Neural progenitor cell (in vitro differentiated cells): Measurements from ENCODE around the gene GPR132. TPM values are rescaled to one million over a fixed set of nuclear protein-coding genes. Genes with fewer than 3 reads are reported as not detected.
A peak's percentile ranks its signal among the peaks of the same experiment; 100 is the strongest.

Source experiments
- DNase-seq: peaks from one replicate; pipeline ENCODE4 v3.0.0-alpha.2; 2016; ENCODE audit warnings: low spot score
- H2AFZ ChIP-seq: fragments of 200-600 bp; sonication (generic); replicated peaks from 2 replicates; pipeline ENCODE4 v1.6.1; 2016; ENCODE audit warnings: antibody characterized with exemption
- H3F3A ChIP-seq: fragments of 200-600 bp; sonication (generic); 2 replicates; pipeline ENCODE4 v1.6.1; 2016; ENCODE audit warnings: antibody characterized with exemption, low read depth
- H3K27ac ChIP-seq: fragments of 200-600 bp; sonication (generic); 2 replicates; pipeline ENCODE4 v1.5.1; 2016; ENCODE audit warnings: mild to moderate bottlenecking
- H3K27me3 ChIP-seq: fragments of 200-600 bp; sonication (generic); 2 replicates; pipeline ENCODE4 v1.6.1; 2016; ENCODE audit warnings: mild to moderate bottlenecking, moderate library complexity
- H3K36me3 ChIP-seq: fragments of 200-600 bp; sonication (generic); 2 replicates; pipeline ENCODE4 v1.5.1; 2016
- H3K4me1 ChIP-seq: fragments of 200-600 bp; sonication (generic); 2 replicates; pipeline ENCODE4 v1.6.1; 2016; ENCODE audit warnings: mixed run types
- H3K4me2 ChIP-seq: fragments of 200-600 bp; sonication (generic); 2 replicates; pipeline ENCODE4 v1.6.1; 2016
- H3K4me3 ChIP-seq: fragments of 200-600 bp; sonication (generic); 2 replicates; pipeline ENCODE4 v1.5.1; 2016
- H3K79me2 ChIP-seq: fragments of 200-600 bp; sonication (generic); 2 replicates; pipeline ENCODE4 v1.6.1; 2016; ENCODE audit warnings: low read depth
- H3K9ac ChIP-seq: fragments of 200-600 bp; sonication (generic); 2 replicates; pipeline ENCODE4 v1.6.1; 2016
- H3K9me3 ChIP-seq: fragments of 200-600 bp; sonication (generic); 2 replicates; pipeline ENCODE4 v1.5.1; 2016; ENCODE audit warnings: low read depth
- H4K20me1 ChIP-seq: fragments of 200-600 bp; sonication (generic); 2 replicates; pipeline ENCODE4 v1.6.1; 2016; ENCODE audit warnings: low read depth
- H3K27ac Mint-ChIP-seq: 3 replicates; pipeline ENCODE4 v1.8.0; 2021; ENCODE audit warnings: mixed read lengths
- H3K27me3 Mint-ChIP-seq: 2 replicates; pipeline ENCODE4 v1.8.0; 2022; ENCODE audit warnings: low read depth, mild to moderate bottlenecking, inconsistent platforms, moderate library complexity, mixed read lengths; ENCODE audit not compliant: insufficient read depth
- H3K36me3 Mint-ChIP-seq: 3 replicates; pipeline ENCODE4 v1.8.0; 2021; ENCODE audit warnings: mixed read lengths
- H3K4me1 Mint-ChIP-seq: 3 replicates; pipeline ENCODE4 v1.8.0; 2021; ENCODE audit warnings: mixed read lengths
- H3K4me3 Mint-ChIP-seq: 3 replicates; pipeline ENCODE4 v1.8.0; 2021; ENCODE audit warnings: mild to moderate bottlenecking, moderate library complexity, mixed read lengths
- H3K9me3 Mint-ChIP-seq: 3 replicates; pipeline ENCODE4 v1.8.0; 2020; ENCODE audit warnings: mixed read lengths
- EZH2 ChIP-seq: fragments of 200-600 bp; sonication (generic); IDR thresholded peaks from 2 replicates; pipeline ENCODE4 v1.6.1; 2017; ENCODE audit warnings: antibody characterized with exemption, mild to moderate bottlenecking, moderate library complexity
- EZH2phosphoT487 ChIP-seq: fragments of 200-600 bp; sonication (generic); IDR thresholded peaks from 2 replicates; pipeline ENCODE4 v1.6.1; 2017; ENCODE audit warnings: antibody characterized with exemption
- total RNA-seq: library from RNA; depleted of rRNA; stranded (reverse); fragments of >200 nt; gene quantifications from 2 replicates; pipeline ENCODE4 v1.2.3, GENCODE V29; 2015; ENCODE audit warnings: low replicate concordance
- TF ChIP-seq, protein P1 (sequence below): fragments of 200-600 bp; sonication (generic); IDR thresholded peaks from 2 replicates; pipeline ENCODE4 v1.5.1; 2017; ENCODE audit warnings: antibody characterized with exemption, mild to moderate bottlenecking

GPR132 gene
- total RNA-seq, 1 donor from 2014 or later = 0.51 TPM

DNA sequence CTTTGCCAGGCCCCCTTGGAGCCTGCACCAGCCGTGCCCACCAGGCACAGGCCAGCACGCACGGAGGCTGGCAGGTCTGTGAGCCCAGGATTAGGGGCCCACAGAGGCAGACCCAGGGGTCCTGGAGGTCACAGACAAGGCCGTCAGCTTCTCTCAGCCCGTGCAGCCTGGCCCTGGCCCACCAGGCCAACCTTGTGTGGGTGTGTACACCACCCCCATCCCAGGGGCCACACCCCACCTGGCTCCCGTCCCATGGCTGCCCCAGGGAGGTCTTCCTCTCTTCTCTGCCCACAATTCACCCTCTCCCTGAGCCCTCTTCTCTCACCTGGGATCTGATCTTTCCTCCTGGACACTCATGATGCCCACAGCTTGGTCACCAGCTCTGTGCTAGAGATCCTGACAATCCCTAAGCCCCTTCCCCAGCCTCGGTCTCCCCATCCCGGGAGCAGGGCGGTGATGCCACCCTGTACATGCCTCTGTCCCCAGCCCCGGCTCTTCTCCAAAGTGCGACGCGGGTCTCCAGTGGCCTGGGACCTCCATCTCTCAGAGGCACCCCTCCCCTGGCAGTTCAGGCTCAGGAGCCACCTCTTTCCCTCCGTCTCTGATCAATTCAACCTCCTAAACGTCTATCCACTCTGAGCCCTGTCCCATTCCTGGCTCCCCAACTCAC is 31.1 kb upstream of the GPR132 start:
- Mint-ChIP-seq H3K4me1 (peaks cover 5% of the 10 kb centered on the region), H3K9me3 (peaks cover 19% of the 10 kb centered on the region), H3K27ac (no peak overlapping the region), H3K36me3 (no peaks in the 10 kb centered on the region), H3K27me3 (peaks cover 15% of the 10 kb centered on the region), H3K4me3 (no peak overlapping the region)
- no peak overlapping the region for H3K4me2 ChIP-seq
- H3K36me3 ChIP-seq = no peaks in the 10 kb centered on the region
- peaks cover 12% of the 10 kb centered on the region for H3F3A ChIP-seq
- DNase-seq = no peak
- no peak overlapping the region for H3K4me3 ChIP-seq
- H4K20me1 ChIP-seq = peaks cover 5% of the 10 kb centered on the region
- H3K9me3 ChIP-seq = no peaks in the 10 kb centered on the region
- H3K4me1 ChIP-seq = peaks cover 6% of the 10 kb centered on the region
- no peak overlapping the region for H3K9ac ChIP-seq
- no peak overlapping the region for H2AFZ ChIP-seq
- peaks cover 36% of the 10 kb centered on the region for H3K27me3 ChIP-seq
- TF ChIP-seq, protein P1, sequence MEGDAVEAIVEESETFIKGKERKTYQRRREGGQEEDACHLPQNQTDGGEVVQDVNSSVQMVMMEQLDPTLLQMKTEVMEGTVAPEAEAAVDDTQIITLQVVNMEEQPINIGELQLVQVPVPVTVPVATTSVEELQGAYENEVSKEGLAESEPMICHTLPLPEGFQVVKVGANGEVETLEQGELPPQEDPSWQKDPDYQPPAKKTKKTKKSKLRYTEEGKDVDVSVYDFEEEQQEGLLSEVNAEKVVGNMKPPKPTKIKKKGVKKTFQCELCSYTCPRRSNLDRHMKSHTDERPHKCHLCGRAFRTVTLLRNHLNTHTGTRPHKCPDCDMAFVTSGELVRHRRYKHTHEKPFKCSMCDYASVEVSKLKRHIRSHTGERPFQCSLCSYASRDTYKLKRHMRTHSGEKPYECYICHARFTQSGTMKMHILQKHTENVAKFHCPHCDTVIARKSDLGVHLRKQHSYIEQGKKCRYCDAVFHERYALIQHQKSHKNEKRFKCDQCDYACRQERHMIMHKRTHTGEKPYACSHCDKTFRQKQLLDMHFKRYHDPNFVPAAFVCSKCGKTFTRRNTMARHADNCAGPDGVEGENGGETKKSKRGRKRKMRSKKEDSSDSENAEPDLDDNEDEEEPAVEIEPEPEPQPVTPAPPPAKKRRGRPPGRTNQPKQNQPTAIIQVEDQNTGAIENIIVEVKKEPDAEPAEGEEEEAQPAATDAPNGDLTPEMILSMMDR = no peak
- TF ChIP-seq EZH2 = no peak
- no peaks in the 10 kb centered on the region for H3K79me2 ChIP-seq
- no peak overlapping the region for H3K27ac ChIP-seq

DNA sequence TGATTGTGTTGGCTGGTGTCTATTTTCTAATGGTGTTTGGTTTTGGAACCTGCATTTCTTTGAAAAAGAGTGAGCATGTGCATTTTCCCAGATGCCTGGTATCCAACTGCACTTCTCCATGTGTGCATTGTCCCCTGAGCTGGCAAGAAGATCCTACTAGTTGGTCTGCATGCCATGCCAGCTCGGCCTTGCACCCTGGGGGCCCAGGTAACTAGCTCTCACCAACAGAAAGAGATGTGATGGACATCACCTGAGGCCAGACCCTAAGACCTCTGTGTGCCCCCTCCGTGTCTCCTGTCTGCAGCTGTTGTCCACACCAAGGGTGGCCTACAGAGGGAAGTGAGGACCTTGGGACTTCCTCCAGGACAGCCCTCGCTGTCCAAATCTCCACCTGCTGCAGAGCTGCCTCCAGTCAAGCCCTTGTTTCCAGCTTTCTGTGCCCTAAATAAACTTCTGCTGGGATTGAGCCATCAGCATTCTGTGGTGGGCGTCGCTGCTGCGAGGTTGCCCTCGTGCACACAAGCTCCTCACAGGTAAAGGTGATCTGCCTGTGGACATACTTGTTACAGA is 30.1 kb upstream of the GPR132 start:
- Mint-ChIP-seq H3K27ac (no peak overlapping the region), H3K27me3 (peaks cover 17% of the 10 kb centered on the region), H3K4me3 (peak overlapping the region; percentile 52), H3K4me1 (peaks cover 8% of the 10 kb centered on the region), H3K9me3 (peaks cover 19% of the 10 kb centered on the region), H3K36me3 (no peaks in the 10 kb centered on the region)
- no peak for DNase-seq
- Histone ChIP-seq H3K9me3 (no peaks in the 10 kb centered on the region), H3K36me3 (no peaks in the 10 kb centered on the region), H4K20me1 (peaks cover 10% of the 10 kb centered on the region), H3K4me1 (peaks cover 6% of the 10 kb centered on the region), H3K4me3 (no peak overlapping the region), H3K79me2 (no peaks in the 10 kb centered on the region), H3F3A (peaks cover 19% of the 10 kb centered on the region), H3K9ac (no peak overlapping the region), H3K27me3 (peaks cover 36% of the 10 kb centered on the region), H3K27ac (no peak overlapping the region), H2AFZ (no peak overlapping the region), H3K4me2 (no peak overlapping the region)
- TF ChIP-seq EZH2phosphoT487 (no peak), EZH2 (no peak)
- TF ChIP-seq, protein P1 = no peak

DNA sequence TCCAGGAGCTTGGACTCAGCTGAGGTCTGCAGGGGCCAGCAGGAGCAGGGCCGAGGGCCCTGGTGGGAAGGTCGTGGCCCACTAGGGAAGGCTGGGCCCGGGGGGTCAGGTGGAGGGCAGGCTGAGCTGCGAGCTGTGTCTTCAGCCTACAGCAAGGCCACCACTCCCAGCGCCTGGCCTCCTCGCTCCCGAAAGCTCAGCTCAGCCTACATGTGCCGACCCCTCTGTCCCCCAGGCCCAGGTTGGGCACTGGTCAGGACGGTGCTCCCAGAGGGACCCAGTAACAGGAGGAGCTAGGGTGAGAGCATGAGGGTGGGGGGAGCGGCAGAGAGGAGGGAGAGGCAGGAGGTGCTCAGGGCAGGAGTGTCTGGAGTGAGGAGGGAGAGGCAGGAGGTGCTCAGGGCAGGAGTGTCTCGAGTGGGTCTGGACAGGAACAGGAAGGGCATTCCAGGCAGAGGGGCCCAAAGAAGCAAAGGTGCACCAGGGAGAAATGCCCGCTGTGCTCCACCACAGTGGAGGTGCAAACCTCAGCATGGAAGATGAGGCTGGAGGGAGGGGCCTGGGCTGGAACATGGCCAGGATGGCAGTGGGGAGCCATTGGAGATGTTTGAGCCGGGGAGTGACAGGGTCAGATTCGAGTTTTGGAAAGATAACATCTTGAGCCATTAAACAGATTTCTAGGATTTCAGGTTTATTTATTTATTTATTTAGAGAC is 29.1 kb upstream of the GPR132 start:
- peak overlapping the region; percentile 76 for H3K4me3 Mint-ChIP-seq
- peaks cover 17% of the 10 kb centered on the region for H3K27me3 Mint-ChIP-seq
- Histone ChIP-seq H3K79me2 (no peaks in the 10 kb centered on the region), H3K9ac (no peak overlapping the region), H3F3A (peaks cover 19% of the 10 kb centered on the region), H4K20me1 (peaks cover 19% of the 10 kb centered on the region), H3K36me3 (no peaks in the 10 kb centered on the region), H3K4me2 (peak overlapping the region; percentile 97), H2AFZ (peak overlapping the region; percentile 97), H3K27me3 (peaks cover 42% of the 10 kb centered on the region), H3K4me3 (peak overlapping the region; percentile 82), H3K4me1 (peaks cover 6% of the 10 kb centered on the region), H3K9me3 (no peaks in the 10 kb centered on the region), H3K27ac (no peak overlapping the region)
- peaks cover 10% of the 10 kb centered on the region for H3K9me3 Mint-ChIP-seq
- H3K27ac Mint-ChIP-seq = peak overlapping the region; percentile 25
- H3K4me1 Mint-ChIP-seq = peaks cover 8% of the 10 kb centered on the region
- no peaks in the 10 kb centered on the region for H3K36me3 Mint-ChIP-seq
- no peak for TF ChIP-seq EZH2
- DNase-seq = no peak
